HepG2 (cell line): ENCODE results near the gene ZNF530. TPM values are rescaled to one million over a fixed set of nuclear protein-coding genes. Genes with fewer than 3 reads are reported as not detected.
A peak's percentile ranks its signal among the peaks of the same experiment; 100 is the strongest.

Experiments
- AGO1 ChIP-seq: fragments of 200-400 bp; formaldehyde crosslinking; IDR thresholded peaks from 2 replicates; pipeline ENCODE4 v1.6.1; 2017; ENCODE audit warnings: mild to moderate bottlenecking, low read depth, low read length, moderate library complexity; ENCODE audit not compliant: poor library complexity, severe bottlenecking
- ELF3 ChIP-seq: IDR thresholded peaks from 2 replicates; pipeline ENCODE4 v1.6.1; 2016; ENCODE audit warnings: missing genetic modification reagents, missing compliant biosample characterization
- FOXA1 ChIP-seq, 2 experiments: fragments of 450-650 bp in 1 of 2; sonication (generic) in 1 of 2; formaldehyde crosslinking in 1 of 2; IDR thresholded peaks; 2 replicates each; pipeline versions ENCODE4 v1.4.0 to v1.6.1; 2016 to 2020; ENCODE audit warnings: missing genetic modification reagents in 1 of 2
- HINFP ChIP-seq: sonication (generic); formaldehyde crosslinking; IDR thresholded peaks from 2 replicates; pipeline ENCODE4 v1.4.0; 2020; ENCODE audit warnings: low read depth, mild to moderate bottlenecking, missing genetic modification reagents
- IKZF4 ChIP-seq: sonication (generic); formaldehyde crosslinking; IDR thresholded peaks from 2 replicates; pipeline ENCODE4 v1.5.1; 2020; ENCODE audit warnings: borderline replicate concordance, mild to moderate bottlenecking, low read depth, missing genetic modification reagents; ENCODE audit errors: not compliant biosample characterization
- KDM3A ChIP-seq: IDR thresholded peaks from 2 replicates; pipeline ENCODE4 v1.6.1; 2018; ENCODE audit warnings: low read depth, missing compliant biosample characterization
- KLF11 ChIP-seq: IDR thresholded peaks from 2 replicates; pipeline ENCODE4 v1.6.1; 2016; ENCODE audit warnings: missing compliant biosample characterization
- MBNL3 ChIP-seq: fragments of 250-450 bp; sonication (Bioruptor Pico); conservative IDR thresholded peaks from 2 replicates; pipeline ENCODE4 v1.8.0; 2022; ENCODE audit warnings: mild to moderate bottlenecking, inconsistent platforms
- MXD3 ChIP-seq: IDR thresholded peaks from 2 replicates; pipeline ENCODE4 v1.6.1; 2016; ENCODE audit warnings: mild to moderate bottlenecking, missing biosample characterization, missing genetic modification reagents
- MYPOP ChIP-seq: sonication (generic); formaldehyde crosslinking; IDR thresholded peaks from 2 replicates; pipeline ENCODE4 v1.8.1; 2023; ENCODE audit warnings: mild to moderate bottlenecking, moderate library complexity, missing genetic modification reagents
- NFYB ChIP-seq: sonication (generic); formaldehyde crosslinking; IDR thresholded peaks from 2 replicates; pipeline ENCODE4 v1.4.0; 2020; ENCODE audit warnings: missing genetic modification reagents
- PCBP1 ChIP-seq: fragments of 200-400 bp; formaldehyde crosslinking; IDR thresholded peaks from 2 replicates; pipeline ENCODE4 v1.6.1; 2017; ENCODE audit warnings: mild to moderate bottlenecking, low read depth, low read length, borderline replicate concordance
- TEAD3 ChIP-seq: optimal IDR thresholded peaks from 2 replicates; pipeline ENCODE3; 2016; ENCODE audit warnings: borderline replicate concordance
- ZBED4 ChIP-seq: sonication (generic); formaldehyde crosslinking; IDR thresholded peaks from 2 replicates; pipeline ENCODE4 v1.4.0; 2020; ENCODE audit warnings: missing genetic modification reagents, borderline replicate concordance
- ZBTB25 ChIP-seq: IDR thresholded peaks from 2 replicates; pipeline ENCODE4 v1.6.1; 2018; ENCODE audit warnings: missing genetic modification reagents
- ZNF251 ChIP-seq: sonication (generic); formaldehyde crosslinking; IDR thresholded peaks from 2 replicates; pipeline ENCODE4 v1.9.0; 2021; ENCODE audit warnings: mild to moderate bottlenecking, missing genetic modification reagents
- ZNF772 ChIP-seq: sonication (generic); formaldehyde crosslinking; IDR thresholded peaks from 2 replicates; pipeline ENCODE4 v1.5.0; 2020; ENCODE audit warnings: mild to moderate bottlenecking, missing genetic modification reagents
- ZNF776 ChIP-seq: sonication (generic); formaldehyde crosslinking; IDR thresholded peaks from 2 replicates; pipeline ENCODE4 v1.4.0; 2020; ENCODE audit warnings: mild to moderate bottlenecking, missing genetic modification reagents
- polyA plus RNA-seq, 8 experiments: library from polyadenylated mRNA; depleted of rRNA in 3 of 8; stranded (reverse) in 7 of 8; unstranded in 1 of 8; fragments of >200 nt; fragmentation: Illumina TruSeq in 4 of 8; extraction: Trizol in 4 of 8; gene quantifications; 2 replicates each; pipeline versions ENCODE4 v1.2.1 to v1.2.3, GENCODE V29; 2011 to 2016; ENCODE audit warnings: low read depth in 4 of 8, missing spikeins in 1 of 8, mixed read lengths in 1 of 8; ENCODE audit not compliant: insufficient read depth in 1 of 8
- total RNA-seq, 5 experiments: library from RNA; depleted of rRNA; stranded (reverse); fragments of >200 nt; fragmentation: Illumina TruSeq; extraction: Trizol; gene quantifications; 2 replicates each; pipeline ENCODE4 v1.2.3, GENCODE V29; 2016; ENCODE audit warnings: low read depth in 1 of 5

ZNF530 gene
- total and polyA plus RNA-seq, 2 of the 13 experiments (the other 11 are each of a cell fraction or from before 2014, with no cell fraction given) = 1.1 to 7.8 TPM

GRCh38 chr19:57632987-57633831 lies 33.5 kb downstream of the ZNF530 start, which contains the start of gene ZNF211 (continued):
- peak; percentile 50; the same call in 1 of the 2 replicates for TF ChIP-seq MYPOP (CRISPR knock-in tag)
- TF ChIP-seq ELF3 (CRISPR knock-in tag) = peak; percentile 87
- peak; percentile 63 for TF ChIP-seq TEAD3 (CRISPR knock-in tag)
- peak; percentile 20; the same call in 1 of the 2 replicates for TF ChIP-seq ZNF776 (CRISPR knock-in tag)
- TF ChIP-seq HINFP (CRISPR knock-in tag) = 0 out of 2 replicates have a peak, but pooled peaks have one; percentile 39
- 0 out of 2 replicates have a peak, but pooled peaks have one; percentile 41 for TF ChIP-seq PCBP1
- 0 out of 2 replicates have a peak, but pooled peaks have one; percentile 41 for TF ChIP-seq ZBTB25 (CRISPR knock-in tag)
- TF ChIP-seq ZNF772 = 0 out of 2 replicates have a peak, but pooled peaks have one; percentile 30
- no peak for TF ChIP-seq FOXA1 (IDR thresholded peaks at IDR 0.05)
- 0 out of 2 replicates have a peak, but pooled peaks have one; percentile 15 for TF ChIP-seq FOXA1 (CRISPR knock-in tag; IDR thresholded peaks at IDR 0.05)
- TF ChIP-seq ZBED4 (CRISPR knock-in tag) = 0 out of 2 replicates have a peak, but pooled peaks have one; percentile 36
- no peak for TF ChIP-seq ZNF251
- peak; percentile 94 for TF ChIP-seq NFYB
- TF ChIP-seq AGO1 = peak; percentile 56
- 0 out of 2 replicates have a peak, but pooled peaks have one; percentile 62 for TF ChIP-seq KLF11
- peak; percentile 35 for TF ChIP-seq IKZF4
- TF ChIP-seq KDM3A (CRISPR knock-in tag) = 0 out of 2 replicates have a peak, but pooled peaks have one; percentile 25
- no peak for TF ChIP-seq MBNL3 (CRISPR knock-in tag)
- TF ChIP-seq MXD3 (CRISPR knock-in tag) = 0 out of 2 replicates have a peak, but pooled peaks have one; percentile 48
